ENCODE results near the gene CDX1. TPM values are rescaled to one million over a fixed set of nuclear protein-coding genes. Genes with fewer than 3 reads are reported as not detected.

The CDX1 gene
- total and polyA plus RNA-seq, 7 donors: 0.06 to 0.08 TPM; not detected in 5

DNA sequence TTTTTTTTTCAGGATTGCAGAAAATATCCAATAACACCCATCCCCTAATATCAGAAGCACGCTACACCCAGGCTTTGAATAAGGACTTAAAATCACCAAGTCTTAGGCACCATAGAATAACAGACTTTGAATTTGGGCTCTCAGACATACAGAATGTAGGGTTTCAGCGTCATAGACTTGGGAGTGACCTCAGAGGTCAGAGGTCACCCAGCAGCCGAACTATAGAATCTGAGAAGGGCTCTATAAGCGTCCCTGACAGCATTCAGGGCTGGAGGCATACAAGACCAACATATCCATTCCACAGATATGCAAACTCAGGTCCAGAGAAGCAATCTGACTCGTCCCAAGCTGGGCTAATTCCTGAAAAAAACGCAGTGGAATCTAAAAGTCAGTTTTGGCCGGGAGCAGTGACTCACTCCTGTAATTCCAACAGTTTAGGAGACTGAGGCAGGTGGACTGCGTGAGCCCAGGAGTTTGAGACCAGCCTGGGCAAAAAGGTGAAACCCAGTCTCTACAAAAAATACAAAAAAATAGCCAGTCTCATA is 58.0 kb downstream of the CDX1 start:
- DNase-seq: no peak

DNA sequence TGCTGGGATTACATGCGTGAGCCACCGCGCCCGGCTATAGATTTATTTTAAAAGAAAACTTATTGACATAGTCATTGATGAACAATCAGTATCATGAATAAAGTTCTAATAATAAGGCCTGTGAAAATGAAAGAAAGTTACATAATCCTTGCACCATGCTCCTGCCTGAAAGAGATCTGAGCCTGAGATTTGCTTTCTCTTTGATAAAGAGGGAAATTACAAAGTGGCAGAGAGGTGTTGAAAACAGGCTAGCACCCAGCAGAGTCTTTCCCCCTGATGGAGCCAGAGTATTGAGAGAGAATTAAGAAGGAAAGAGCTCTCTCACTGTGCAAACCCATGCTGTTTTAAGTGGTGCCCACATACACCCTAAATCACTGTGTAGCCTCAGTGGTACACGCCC is 60.5 kb downstream of the CDX1 start:
- intact Hi-C loops (cut with DNase I): no loop called here
- 97% methylated on average over 5 of the region's 5 CpGs for WGBS, 3 donors
- no peaks in the 10 kb centered on the region for H3K4me1 ChIP-seq
- TF ChIP-seq, protein P1, sequence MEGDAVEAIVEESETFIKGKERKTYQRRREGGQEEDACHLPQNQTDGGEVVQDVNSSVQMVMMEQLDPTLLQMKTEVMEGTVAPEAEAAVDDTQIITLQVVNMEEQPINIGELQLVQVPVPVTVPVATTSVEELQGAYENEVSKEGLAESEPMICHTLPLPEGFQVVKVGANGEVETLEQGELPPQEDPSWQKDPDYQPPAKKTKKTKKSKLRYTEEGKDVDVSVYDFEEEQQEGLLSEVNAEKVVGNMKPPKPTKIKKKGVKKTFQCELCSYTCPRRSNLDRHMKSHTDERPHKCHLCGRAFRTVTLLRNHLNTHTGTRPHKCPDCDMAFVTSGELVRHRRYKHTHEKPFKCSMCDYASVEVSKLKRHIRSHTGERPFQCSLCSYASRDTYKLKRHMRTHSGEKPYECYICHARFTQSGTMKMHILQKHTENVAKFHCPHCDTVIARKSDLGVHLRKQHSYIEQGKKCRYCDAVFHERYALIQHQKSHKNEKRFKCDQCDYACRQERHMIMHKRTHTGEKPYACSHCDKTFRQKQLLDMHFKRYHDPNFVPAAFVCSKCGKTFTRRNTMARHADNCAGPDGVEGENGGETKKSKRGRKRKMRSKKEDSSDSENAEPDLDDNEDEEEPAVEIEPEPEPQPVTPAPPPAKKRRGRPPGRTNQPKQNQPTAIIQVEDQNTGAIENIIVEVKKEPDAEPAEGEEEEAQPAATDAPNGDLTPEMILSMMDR (IDR thresholded peaks at IDR 0.05): no peak
- DNase-seq (no peak), ATAC-seq (no peak)
- H3K9me3 ChIP-seq: no peaks in the 10 kb centered on the region
- H3K27ac ChIP-seq: no peak overlapping the region
- H3K36me3 ChIP-seq (ENCODE audit: insufficient read depth in 1 of 2, low read depth in 1 of 2): peaks cover 0 to 71% of the 10 kb centered on the region in 2 donors
- H3K27me3 ChIP-seq (ENCODE audit: insufficient read depth in 3 of 3, low read length in 2 of 3): no peaks in the 10 kb centered on the region
- H3K4me3 ChIP-seq: no peak overlapping the region

More for the DNA sequence above, 58.0 kb downstream of the CDX1 start:
- no peaks in the 10 kb centered on the region for H3K9me3 ChIP-seq
- peaks cover 0 to 66% of the 10 kb centered on the region in 2 donors for H3K36me3 ChIP-seq (ENCODE audit: insufficient read depth in 1 of 2, low read depth in 1 of 2)
- intact Hi-C loops (cut with DNase I): no loop called here
- 62 to 72% (median 64%) methylated on average over 8 of the region's 8 CpGs for WGBS, 3 donors
- TF ChIP-seq, protein P1 (IDR thresholded peaks at IDR 0.05): no peak
- H3K27ac ChIP-seq: no peak overlapping the region
- H3K4me3 ChIP-seq: no peak overlapping the region
- H3K27me3 ChIP-seq (ENCODE audit: insufficient read depth in 3 of 3, low read length in 2 of 3): no peaks in the 10 kb centered on the region
- ATAC-seq: no peak
- H3K4me1 ChIP-seq: no peaks in the 10 kb centered on the region

DNA sequence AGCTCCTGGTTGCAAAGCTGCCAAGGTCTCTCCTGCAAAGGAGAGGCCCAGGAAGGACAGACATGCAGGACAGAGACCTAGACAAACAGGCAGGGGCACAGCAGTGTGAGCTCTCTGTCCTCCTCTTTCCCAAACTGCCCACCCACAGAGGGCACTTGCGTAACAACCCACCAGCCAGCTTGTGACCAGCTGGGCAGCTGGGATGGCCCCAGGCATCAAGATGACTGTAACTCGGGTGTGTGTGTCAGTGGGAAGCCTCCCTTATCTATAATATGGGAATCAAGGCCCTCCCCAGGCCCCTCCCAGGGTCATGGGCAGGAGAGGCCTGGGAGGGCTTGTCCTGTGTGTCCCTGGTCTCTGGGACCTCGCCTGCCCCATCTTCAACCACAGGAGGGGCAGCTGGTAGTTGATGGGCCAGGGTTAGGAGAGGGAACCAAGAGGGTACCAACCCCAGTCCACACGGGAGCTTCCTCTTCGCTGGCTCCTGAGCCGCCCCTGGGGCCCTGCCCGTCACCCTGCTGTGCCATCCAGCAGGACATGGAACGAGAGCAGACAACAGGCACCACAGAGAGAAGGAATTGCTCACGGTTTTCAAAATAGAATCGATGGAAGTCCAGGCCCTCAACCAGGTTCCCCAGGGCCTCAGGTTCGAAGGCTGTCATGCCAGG is 61.2 kb downstream of the CDX1 start:
- peaks cover 0 to 64% of the 10 kb centered on the region in 2 donors for H3K36me3 ChIP-seq (ENCODE audit: insufficient read depth in 1 of 2, low read depth in 1 of 2)
- TF ChIP-seq, protein P1 (IDR thresholded peaks at IDR 0.05): no peak
- no peak overlapping the region for H3K4me3 ChIP-seq
- no peaks in the 10 kb centered on the region for H3K4me1 ChIP-seq
- WGBS, 3 donors: 76 to 80% (median 78%) methylated on average over 11 of the region's 11 CpGs
- ATAC-seq (peak in 1 of 4 donors; percentile 18), DNase-seq (no peak)
- H3K27me3 ChIP-seq (ENCODE audit: insufficient read depth in 3 of 3, low read length in 2 of 3): no peaks in the 10 kb centered on the region
- no peaks in the 10 kb centered on the region for H3K9me3 ChIP-seq
- intact Hi-C loops (cut with DNase I): no loop called here
- H3K27ac ChIP-seq: no peak overlapping the region

DNA sequence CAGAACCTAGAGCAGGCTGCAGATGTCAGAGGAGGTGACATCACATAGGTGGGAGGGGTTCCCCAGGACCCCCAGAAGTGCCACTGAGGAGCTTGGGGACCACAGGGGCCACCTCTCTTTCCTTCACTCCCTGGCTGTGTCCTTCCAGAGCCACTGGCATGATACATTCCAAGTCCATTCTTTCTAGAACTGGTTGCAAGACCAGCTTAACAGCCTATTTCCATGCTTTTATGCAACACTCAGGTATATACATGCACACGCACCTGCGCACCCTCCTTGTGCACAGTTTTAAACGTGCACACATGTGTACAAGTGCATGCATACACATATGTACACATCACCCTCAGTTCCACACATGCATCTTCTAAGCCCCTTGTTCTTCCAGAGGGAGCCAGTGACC is 63.0 kb downstream of the CDX1 start:
- intact Hi-C loops (cut with DNase I): no loop called here
- TF ChIP-seq, protein P1 (IDR thresholded peaks at IDR 0.05): no peak
- DNase-seq (no peak), ATAC-seq (no peak)
- WGBS, 3 donors: 69 to 90% (median 69%) methylated on average over 3 of the region's 3 CpGs
- Histone ChIP-seq H3K36me3 (ENCODE audit: insufficient read depth in 1 of 2, low read depth in 1 of 2) (peaks cover 0 to 64% of the 10 kb centered on the region in 2 donors), H3K4me3 (no peak overlapping the region), H3K4me1 (no peaks in the 10 kb centered on the region), H3K27me3 (ENCODE audit: insufficient read depth in 3 of 3, low read length in 2 of 3) (no peaks in the 10 kb centered on the region), H3K27ac (no peak overlapping the region), H3K9me3 (no peaks in the 10 kb centered on the region)
